ENCODE data around the gene DDX41.
"Not testable (repeated sequence)": the region's sequence is repeated elsewhere in the genome, so short reads cannot be mapped to it uniquely, and the experiment has no call there.

Gene DDX41

DNA sequence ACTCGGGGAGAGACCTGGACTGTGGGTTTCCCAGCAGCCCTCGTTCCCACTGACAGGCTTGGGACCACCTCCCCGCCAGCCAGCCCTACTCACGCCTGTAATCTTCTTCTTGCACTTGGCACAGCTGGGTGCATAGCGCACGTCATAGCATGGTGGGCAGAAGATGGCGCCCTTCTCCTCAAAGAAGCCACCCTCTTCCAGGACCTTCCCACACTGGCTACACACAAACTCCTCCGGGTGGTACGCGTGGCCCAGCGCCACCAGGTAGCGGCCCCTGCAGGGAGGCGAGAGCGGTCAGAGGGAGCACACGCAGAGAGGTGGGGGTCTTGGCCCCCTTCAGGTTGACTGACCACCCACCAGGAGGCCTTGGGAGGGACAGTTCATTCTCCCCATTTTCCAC lies 28.8 kb downstream of the DDX41 start:
- TF ChIP-seq, protein P1, sequence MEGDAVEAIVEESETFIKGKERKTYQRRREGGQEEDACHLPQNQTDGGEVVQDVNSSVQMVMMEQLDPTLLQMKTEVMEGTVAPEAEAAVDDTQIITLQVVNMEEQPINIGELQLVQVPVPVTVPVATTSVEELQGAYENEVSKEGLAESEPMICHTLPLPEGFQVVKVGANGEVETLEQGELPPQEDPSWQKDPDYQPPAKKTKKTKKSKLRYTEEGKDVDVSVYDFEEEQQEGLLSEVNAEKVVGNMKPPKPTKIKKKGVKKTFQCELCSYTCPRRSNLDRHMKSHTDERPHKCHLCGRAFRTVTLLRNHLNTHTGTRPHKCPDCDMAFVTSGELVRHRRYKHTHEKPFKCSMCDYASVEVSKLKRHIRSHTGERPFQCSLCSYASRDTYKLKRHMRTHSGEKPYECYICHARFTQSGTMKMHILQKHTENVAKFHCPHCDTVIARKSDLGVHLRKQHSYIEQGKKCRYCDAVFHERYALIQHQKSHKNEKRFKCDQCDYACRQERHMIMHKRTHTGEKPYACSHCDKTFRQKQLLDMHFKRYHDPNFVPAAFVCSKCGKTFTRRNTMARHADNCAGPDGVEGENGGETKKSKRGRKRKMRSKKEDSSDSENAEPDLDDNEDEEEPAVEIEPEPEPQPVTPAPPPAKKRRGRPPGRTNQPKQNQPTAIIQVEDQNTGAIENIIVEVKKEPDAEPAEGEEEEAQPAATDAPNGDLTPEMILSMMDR (conservative IDR thresholded peaks at IDR 0.05; ENCODE audit: low read length): 0 out of 2 replicates have a peak, but pooled peaks have one; percentile 3
- no peak overlapping the region for H3K4me3 ChIP-seq (ENCODE audit: low read length)
- DNase-seq (ENCODE audit: low read depth): no peak

DNA sequence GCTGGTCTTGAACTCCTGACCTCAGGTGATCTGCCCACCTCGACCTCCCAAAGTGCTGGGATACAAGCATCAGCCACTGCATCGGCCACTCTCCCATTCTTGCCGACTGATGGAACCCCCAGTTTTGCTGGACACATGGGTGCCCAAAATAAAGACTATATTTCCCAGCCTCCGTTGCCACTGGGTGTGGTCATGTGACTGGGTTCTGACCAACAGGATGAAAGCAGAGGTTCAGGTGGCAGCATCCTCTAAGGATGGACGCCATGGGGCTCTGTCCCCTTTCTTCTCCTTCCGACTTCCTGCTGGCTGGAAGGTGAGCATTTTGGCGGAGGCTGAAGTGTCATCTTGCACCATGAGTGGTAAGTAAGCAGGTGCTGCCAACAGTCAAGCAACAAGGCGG lies 29.6 kb downstream of the DDX41 start:
- H3K4me3 ChIP-seq (ENCODE audit: low read length): no peak overlapping the region
- TF ChIP-seq, protein P1 (conservative IDR thresholded peaks at IDR 0.05; ENCODE audit: low read length): no peak
- DNase-seq (ENCODE audit: low read depth): no peak

- no peak for DNase-seq (ENCODE audit: low read depth)
- TF ChIP-seq, protein P1 (conservative IDR thresholded peaks at IDR 0.05; ENCODE audit: low read length): no peak
- H3K4me3 ChIP-seq (ENCODE audit: low read length): no peak overlapping the region
These were observed 30.5 kb downstream of the DDX41 start for GRCh38 chr5:177486256-177486655.

DNA sequence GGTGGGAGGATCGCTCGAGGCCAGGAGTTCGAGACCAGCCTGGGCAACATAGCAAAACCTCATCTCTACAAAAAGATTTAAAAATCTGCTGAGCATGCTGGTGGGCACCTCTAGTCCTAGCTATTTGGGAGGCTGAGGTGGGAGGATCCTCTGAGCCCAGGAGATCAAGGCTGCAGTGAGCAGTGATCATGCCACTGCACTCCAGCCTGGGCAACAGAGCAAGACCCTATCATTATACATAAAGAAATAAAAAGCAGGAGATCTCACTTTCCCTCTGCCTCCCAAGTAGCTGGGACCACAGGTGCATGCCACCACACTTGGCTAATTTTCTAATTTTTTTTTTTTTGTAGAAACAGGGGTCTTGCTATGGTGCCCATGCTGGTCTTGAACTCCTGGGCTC lies 31.0 kb downstream of the DDX41 start:
- not testable (repeated sequence) for H3K4me3 ChIP-seq (ENCODE audit: low read length); DNase-seq (ENCODE audit: low read depth)

GRCh38 chr5:177484902-177485549 lies 31.7 kb downstream of the DDX41 start:
- DNase-seq (ENCODE audit: low read depth): no peak
- H3K4me3 ChIP-seq (ENCODE audit: low read length): no peak overlapping the region; the same call in 1 of the 2 replicates
- TF ChIP-seq, protein P1 (conservative IDR thresholded peaks at IDR 0.05; ENCODE audit: low read length): no peak

DNA sequence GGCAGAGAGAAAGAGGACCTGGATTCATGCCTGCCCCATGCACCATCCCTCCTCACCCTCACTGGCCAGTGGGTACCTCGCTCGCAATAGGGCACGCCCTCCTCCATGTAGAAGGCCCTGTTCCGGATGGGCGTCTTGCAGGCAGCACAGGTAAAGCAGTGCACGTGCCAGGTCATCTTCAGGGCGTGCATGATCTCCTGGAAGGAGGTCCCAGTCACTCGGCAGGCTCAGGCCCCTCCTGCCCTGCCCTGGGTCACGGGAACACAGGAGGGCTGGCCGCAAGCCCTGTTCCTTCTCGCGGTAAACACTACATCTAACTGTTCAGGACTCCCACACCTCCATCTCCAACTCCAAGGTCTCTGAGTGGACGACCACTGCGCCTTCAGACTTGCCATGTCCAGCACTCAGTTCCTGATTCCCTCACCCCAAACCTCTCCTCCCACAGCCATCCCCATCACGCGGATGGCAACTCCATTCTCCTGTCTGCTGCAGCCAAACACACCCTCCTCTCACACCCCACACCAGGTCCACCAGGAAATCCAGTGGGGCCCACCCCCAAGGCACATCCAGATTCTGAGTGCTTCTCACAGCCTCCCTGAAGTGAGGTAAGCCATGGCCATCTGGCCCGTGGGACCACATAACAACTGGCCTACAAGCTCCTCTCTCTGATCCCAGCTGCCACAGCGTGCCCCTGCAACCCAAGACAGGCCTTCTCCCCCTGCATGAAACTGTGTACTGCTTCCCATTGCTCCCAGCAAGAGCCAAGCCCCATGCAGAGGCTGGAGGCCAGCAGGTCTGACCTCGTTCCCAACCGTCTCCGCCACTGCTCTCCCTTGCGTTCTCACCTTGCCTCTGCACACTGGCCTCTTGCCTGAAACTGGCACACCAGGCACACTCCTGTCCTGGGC lies 32.5 kb downstream of the DDX41 start:
- H3K4me3 ChIP-seq (ENCODE audit: low read length): no peak overlapping the region; the same call in 1 of the 2 replicates
- TF ChIP-seq, protein P1 (conservative IDR thresholded peaks at IDR 0.05; ENCODE audit: low read length): no peak
- DNase-seq (ENCODE audit: low read depth): no peak

GRCh38 chr5:177483042-177483441 lies 33.7 kb downstream of the DDX41 start:
- H3K4me3 ChIP-seq (ENCODE audit: low read length): no peak overlapping the region
- TF ChIP-seq, protein P1 (conservative IDR thresholded peaks at IDR 0.05; ENCODE audit: low read length): no peak
- DNase-seq (ENCODE audit: low read depth): no peak

All from AG10803 (cell line).